GM12878 (cell line): Measurements from ENCODE around the gene MTMR1. TPM values are rescaled to one million over a fixed set of nuclear protein-coding genes. Genes with fewer than 3 reads are reported as not detected.

Experiments used
- ATAC-seq: fragments of 200-7000 bp; cut with Tn5 transposase; 3 replicates; pipeline ENCODE4 v1.9.1; 2020; ENCODE audit warnings: mild to moderate bottlenecking, moderate library complexity
- BruUV-seq: library from RNA; stranded (reverse); fragments of 400-500 nt; replicated peaks from 2 replicates; lab custom pipeline; 2021; lab: Mats Ljungman, UMichigan
- CTCF ChIA-PET: fragments of 300-600 bp; sonication (Branson Sonifier 250); formaldehyde crosslinking; extraction: SDS; loops from one replicate; lab custom pipeline; 2021; ENCODE audit warnings: inconsistent platforms; lab: Yijun Ruan, JAX
- POLR2A ChIA-PET: fragments of 350-600 bp; formaldehyde crosslinking; extraction: SDS; loops from one replicate; lab custom pipeline; 2021; ENCODE audit warnings: inconsistent platforms; lab: Charles Lee
- RAD21 ChIA-PET: fragments of 300-600 bp; sonication (Branson Sonifier 250); formaldehyde crosslinking; loops from one replicate; lab custom pipeline; 2023; ENCODE audit warnings: antibody characterized with exemption; ENCODE audit not compliant: unreplicated experiment; lab: Charles Lee
- SMC1A ChIA-PET: fragments of 300-600 bp; sonication (Branson Sonifier 250); formaldehyde crosslinking; loops from one replicate; lab custom pipeline; 2023; ENCODE audit not compliant: unreplicated experiment, uncharacterized antibody; lab: Charles Lee
- DNase-seq: peaks from one replicate; pipeline ENCODE4 v3.0.0-alpha.2; 2011; ENCODE audit warnings: low read depth, low spot score
- FAIRE-seq: peaks from 3 replicates; lab custom pipeline; 2011; peaks lifted over from hg19 to GRCh38; lab: Jason Lieb, UNC
- H2AFZ ChIP-seq: 2 replicates; pipeline ENCODE4 v1.6.0; 2011; ENCODE audit warnings: low read depth, low read length, control low read depth; ENCODE audit not compliant: control insufficient read depth
- H3K27ac ChIP-seq: 2 replicates; pipeline ENCODE4 v1.5.1; 2011; ENCODE audit warnings: control low read depth; ENCODE audit not compliant: control insufficient read depth, insufficient read depth
- H3K27me3 ChIP-seq, 2 experiments: replicated peaks in 1 of 2; 2 replicates each; pipeline versions ENCODE4 v1.6.0 to v1.6.1; 2011; ENCODE audit warnings: low read length in 1 of 2; ENCODE audit not compliant: control insufficient read depth in 2 of 2, insufficient read depth in 2 of 2
- H3K36me3 ChIP-seq, 2 experiments: 2 replicates each; pipeline ENCODE4 v1.5.1; 2011; ENCODE audit warnings: low read length in 1 of 2; ENCODE audit not compliant: control insufficient read depth in 2 of 2, insufficient read depth in 2 of 2
- H3K4me1 ChIP-seq: 2 replicates; pipeline ENCODE4 v1.6.1; 2011; ENCODE audit warnings: mild to moderate bottlenecking, low read length, moderate library complexity, mixed read lengths; ENCODE audit not compliant: control insufficient read depth, insufficient read depth
- H3K4me2 ChIP-seq: 2 replicates; pipeline ENCODE4 v1.6.0; 2011; ENCODE audit warnings: control low read depth; ENCODE audit not compliant: control insufficient read depth, insufficient read depth
- H3K4me3 ChIP-seq: fragments of 200-600 bp; sonication (generic); 2 replicates; pipeline ENCODE4 v1.5.1; 2016
- H3K79me2 ChIP-seq: 2 replicates; pipeline ENCODE4 v1.6.0; 2011; ENCODE audit warnings: low read length; ENCODE audit not compliant: control insufficient read depth, insufficient read depth
- H3K9ac ChIP-seq: 2 replicates; pipeline ENCODE4 v1.8.0; 2011; ENCODE audit warnings: low read length, control low read depth, mixed read lengths; ENCODE audit not compliant: control insufficient read depth, insufficient read depth
- H3K9me3 ChIP-seq: replicated peaks from 3 replicates; pipeline ENCODE4 v1.5.1; 2011; ENCODE audit warnings: mild to moderate bottlenecking, low read length; ENCODE audit not compliant: control insufficient read depth, insufficient read depth
- H4K20me1 ChIP-seq: 2 replicates; pipeline ENCODE4 v1.6.0; 2011; ENCODE audit not compliant: control insufficient read depth, insufficient read depth
- CBX3 ChIP-seq: fragments of 200-600 bp; sonication (generic); IDR thresholded peaks from 2 replicates; pipeline ENCODE4 v1.6.1; 2016; ENCODE audit warnings: low read depth, borderline replicate concordance
- HDGF ChIP-seq: fragments of 450-650 bp; IDR thresholded peaks from 2 replicates; pipeline ENCODE4 v1.6.1; 2016; ENCODE audit warnings: antibody characterized with exemption
- MTA2 ChIP-seq: fragments of 450-650 bp; IDR thresholded peaks from 2 replicates; pipeline ENCODE4 v1.6.1; 2016; ENCODE audit warnings: low read depth, mild to moderate bottlenecking, moderate library complexity
- MTA3 ChIP-seq: IDR thresholded peaks from 2 replicates; pipeline ENCODE4 v1.6.1; 2012; ENCODE audit warnings: low read length, inconsistent platforms, borderline replicate concordance
- NRF1 ChIP-seq: conservative IDR thresholded peaks from 2 replicates; pipeline ENCODE4 v1.6.1; 2011; ENCODE audit warnings: mild to moderate bottlenecking, low read depth, low read length, improper control_type of control experiment
- POU2F2 ChIP-seq: IDR thresholded peaks from 3 replicates; pipeline ENCODE4 v1.6.1; 2011; ENCODE audit warnings: low read depth, mild to moderate bottlenecking, low read length, borderline replicate concordance
- RFX5 ChIP-seq: IDR thresholded peaks from 2 replicates; pipeline ENCODE4 v1.6.1; 2011; ENCODE audit warnings: low read depth, low read length, improper control_type of control experiment
- SMAD1 ChIP-seq: fragments of 450-650 bp; IDR thresholded peaks from 2 replicates; pipeline ENCODE4 v1.6.1; 2018; ENCODE audit warnings: mild to moderate bottlenecking, low read depth; ENCODE audit not compliant: partially characterized antibody
- SREBF2 ChIP-seq: IDR thresholded peaks from 2 replicates; pipeline ENCODE4 v1.6.1; 2012; ENCODE audit warnings: mild to moderate bottlenecking, low read length
- ZNF384 ChIP-seq: IDR thresholded peaks from 2 replicates; pipeline ENCODE4 v1.6.1; 2012; ENCODE audit warnings: low read depth, mild to moderate bottlenecking, low read length, improper control_type of control experiment, borderline replicate concordance
- WGBS: methylation state at CpG from one replicate; pipeline ENCODE4 v1.1.6; 2016; ENCODE audit warnings: low lambda C conversion rate; ENCODE audit not compliant: insufficient replicate concordance, insufficient coverage; ENCODE audit errors: missing lambda C conversion rate; 5-methylcytosine and 5-hydroxymethylcytosine counted together
- in situ Hi-C: fragments of 300-500 bp; cut with MboI; formaldehyde crosslinking; loops from 9 replicates; pipeline ENCODE4 v1.14.3; 2018; ENCODE audit warnings: mixed read lengths
- intact Hi-C: fragments of 100-400 bp; cut with micrococcal nuclease; formaldehyde crosslinking; loops from one replicate; pipeline ENCODE4 v1.14.2; 2022; ENCODE audit not compliant: unreplicated experiment
- polyA plus RNA-seq, 11 experiments: library from polyadenylated mRNA; depleted of rRNA in 4 of 11; unstranded in 6 of 11; stranded (reverse) in 5 of 11; fragments of >200 nt; fragmentation: Nextera tagmentation in 4 of 11; fragmentation: Illumina TruSeq in 1 of 11; extraction: Ambion mirVana in 4 of 11; extraction: Trizol in 1 of 11; gene quantifications; 1 replicate in 1 of 11; 2 replicates in 10 of 11; pipeline versions ENCODE4 v1.2.1 to v1.2.3, GENCODE V29; 2011 to 2016; ENCODE audit warnings: inconsistent platforms in 2 of 11, missing spikeins in 2 of 11, low read depth in 1 of 11
- total RNA-seq, 4 experiments: library from RNA; depleted of rRNA in 3 of 4; stranded (reverse); fragments of >200 nt in 3 of 4; fragmentation: Illumina TruSeq in 1 of 4; extraction: Trizol in 1 of 4; gene quantifications; 2 replicates each; pipeline versions ENCODE4 v1.2.1 to v1.2.3, GENCODE V29; 2013 to 2021
- TF ChIP-seq, protein P1 (sequence below): fragments of 450-650 bp; IDR thresholded peaks from 2 replicates; pipeline ENCODE4 v1.6.1; 2017; ENCODE audit warnings: antibody characterized with exemption, mild to moderate bottlenecking, moderate library complexity
- TF ChIP-seq, protein P2 (sequence below): IDR thresholded peaks from 2 replicates; pipeline ENCODE4 v1.6.1; 2012; ENCODE audit warnings: improper control_type of control experiment, low read depth, low read length; ENCODE audit not compliant: insufficient replicate concordance
- TF ChIP-seq, protein P3 (sequence below): IDR thresholded peaks from 2 replicates; pipeline ENCODE4 v1.6.1; 2011; ENCODE audit warnings: low read depth, low read length, improper control_type of control experiment, borderline replicate concordance
- TF ChIP-seq, protein P4 (sequence below): IDR thresholded peaks from 2 replicates; pipeline ENCODE4 v1.6.1; 2012; ENCODE audit warnings: low read depth, low read length, improper control_type of control experiment

Gene MTMR1
- total and polyA plus RNA-seq, 10 of the 15 experiments (the other 5 are each of a cell fraction or from before 2014, with no cell fraction given) = 1.2 to 32.2 (median 22.9) TPM

DNA sequence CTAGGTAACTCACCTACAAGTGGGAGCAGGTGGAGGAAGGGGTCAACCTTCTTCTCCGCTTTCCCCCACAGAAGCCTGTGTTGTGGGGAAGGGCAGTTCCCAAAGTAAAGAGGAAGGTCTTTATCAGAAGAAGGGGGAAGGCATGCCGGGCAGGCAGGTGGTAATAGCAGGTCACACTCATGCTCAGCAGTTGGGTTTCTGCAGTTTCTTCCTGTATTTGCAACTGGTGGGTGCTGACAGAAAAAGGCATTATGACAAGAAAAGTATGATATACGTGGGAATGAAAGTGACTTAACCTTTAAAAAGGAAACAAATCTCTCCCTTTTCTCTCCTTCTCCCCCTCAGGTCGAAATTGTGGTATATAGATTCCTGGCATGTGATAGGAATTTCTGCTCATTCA, 3.7 kb downstream of the MTMR1 start:
- H3K9me3 ChIP-seq = no peaks in the 10 kb centered on the region
- no peak overlapping the region for H2AFZ ChIP-seq
- H3K9ac ChIP-seq = no peak overlapping the region
- intact Hi-C loops (loop anchor here (5.0 kb wide), 1 partner anchor 125 kb away; no protein-coding TSS in a partner anchor), in situ Hi-C loops (loop anchor here (25.0 kb wide), 1 partner anchor 1185 kb away; the partner anchor contains the start of gene IDS)
- ATAC-seq (peak; percentile 13; the same call in 2 of the 3 replicates), DNase-seq (no peak), FAIRE-seq (no peak)
- H3K79me2 ChIP-seq = peaks cover 41% of the 10 kb centered on the region
- no peaks in the 10 kb centered on the region for H4K20me1 ChIP-seq
- H3K4me3 ChIP-seq = peak overlapping the region; percentile 34; the same call in 1 of the 2 replicates
- CTCF ChIA-PET = interaction anchor here (0.8 to 12.8 kb wide), 5 partner anchors 13 to 66 kb away, joined by 3 to 106 read pairs (median 12); no protein-coding TSS in a partner anchor
- H3K27ac ChIP-seq = peak overlapping the region; percentile 33
- H3K27me3 ChIP-seq = no peaks in the 10 kb centered on the region
- WGBS = 16% methylated on average over 4 of the region's 4 CpGs
- H3K4me1 ChIP-seq = peaks cover 12% of the 10 kb centered on the region
- POLR2A ChIA-PET = interaction anchor here (1.3 kb wide), 1 partner anchor 9 kb away, joined by 3 read pairs; no protein-coding TSS in a partner anchor
- no TSS peak for BruUV-seq
- RAD21 ChIA-PET = interaction anchor here (0.8 kb wide), 2 partner anchors 15 to 19 kb away, joined by 4 read pairs; no protein-coding TSS in a partner anchor
- no peaks in the 10 kb centered on the region for H3K36me3 ChIP-seq
- SMC1A ChIA-PET = interaction anchor here (0.9 to 1.1 kb wide), 3 partner anchors 10 to 19 kb away, joined by 3 read pairs; no protein-coding TSS in a partner anchor
- H3K4me2 ChIP-seq = peak overlapping the region; percentile 38; the same call in 1 of the 2 replicates
- TF ChIP-seq POU2F2 (no peak), ZNF384 (no peak), SMAD1 (no peak), HDGF (no peak), CBX3 (no peak), SREBF2 (no peak), NRF1 (no peak), MTA3 (no peak), MTA2 (no peak), RFX5 (no peak)
- TF ChIP-seq, protein P1, sequence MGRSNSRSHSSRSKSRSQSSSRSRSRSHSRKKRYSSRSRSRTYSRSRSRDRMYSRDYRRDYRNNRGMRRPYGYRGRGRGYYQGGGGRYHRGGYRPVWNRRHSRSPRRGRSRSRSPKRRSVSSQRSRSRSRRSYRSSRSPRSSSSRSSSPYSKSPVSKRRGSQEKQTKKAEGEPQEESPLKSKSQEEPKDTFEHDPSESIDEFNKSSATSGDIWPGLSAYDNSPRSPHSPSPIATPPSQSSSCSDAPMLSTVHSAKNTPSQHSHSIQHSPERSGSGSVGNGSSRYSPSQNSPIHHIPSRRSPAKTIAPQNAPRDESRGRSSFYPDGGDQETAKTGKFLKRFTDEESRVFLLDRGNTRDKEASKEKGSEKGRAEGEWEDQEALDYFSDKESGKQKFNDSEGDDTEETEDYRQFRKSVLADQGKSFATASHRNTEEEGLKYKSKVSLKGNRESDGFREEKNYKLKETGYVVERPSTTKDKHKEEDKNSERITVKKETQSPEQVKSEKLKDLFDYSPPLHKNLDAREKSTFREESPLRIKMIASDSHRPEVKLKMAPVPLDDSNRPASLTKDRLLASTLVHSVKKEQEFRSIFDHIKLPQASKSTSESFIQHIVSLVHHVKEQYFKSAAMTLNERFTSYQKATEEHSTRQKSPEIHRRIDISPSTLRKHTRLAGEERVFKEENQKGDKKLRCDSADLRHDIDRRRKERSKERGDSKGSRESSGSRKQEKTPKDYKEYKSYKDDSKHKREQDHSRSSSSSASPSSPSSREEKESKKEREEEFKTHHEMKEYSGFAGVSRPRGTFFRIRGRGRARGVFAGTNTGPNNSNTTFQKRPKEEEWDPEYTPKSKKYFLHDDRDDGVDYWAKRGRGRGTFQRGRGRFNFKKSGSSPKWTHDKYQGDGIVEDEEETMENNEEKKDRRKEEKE = no peak
- TF ChIP-seq, protein P2, sequence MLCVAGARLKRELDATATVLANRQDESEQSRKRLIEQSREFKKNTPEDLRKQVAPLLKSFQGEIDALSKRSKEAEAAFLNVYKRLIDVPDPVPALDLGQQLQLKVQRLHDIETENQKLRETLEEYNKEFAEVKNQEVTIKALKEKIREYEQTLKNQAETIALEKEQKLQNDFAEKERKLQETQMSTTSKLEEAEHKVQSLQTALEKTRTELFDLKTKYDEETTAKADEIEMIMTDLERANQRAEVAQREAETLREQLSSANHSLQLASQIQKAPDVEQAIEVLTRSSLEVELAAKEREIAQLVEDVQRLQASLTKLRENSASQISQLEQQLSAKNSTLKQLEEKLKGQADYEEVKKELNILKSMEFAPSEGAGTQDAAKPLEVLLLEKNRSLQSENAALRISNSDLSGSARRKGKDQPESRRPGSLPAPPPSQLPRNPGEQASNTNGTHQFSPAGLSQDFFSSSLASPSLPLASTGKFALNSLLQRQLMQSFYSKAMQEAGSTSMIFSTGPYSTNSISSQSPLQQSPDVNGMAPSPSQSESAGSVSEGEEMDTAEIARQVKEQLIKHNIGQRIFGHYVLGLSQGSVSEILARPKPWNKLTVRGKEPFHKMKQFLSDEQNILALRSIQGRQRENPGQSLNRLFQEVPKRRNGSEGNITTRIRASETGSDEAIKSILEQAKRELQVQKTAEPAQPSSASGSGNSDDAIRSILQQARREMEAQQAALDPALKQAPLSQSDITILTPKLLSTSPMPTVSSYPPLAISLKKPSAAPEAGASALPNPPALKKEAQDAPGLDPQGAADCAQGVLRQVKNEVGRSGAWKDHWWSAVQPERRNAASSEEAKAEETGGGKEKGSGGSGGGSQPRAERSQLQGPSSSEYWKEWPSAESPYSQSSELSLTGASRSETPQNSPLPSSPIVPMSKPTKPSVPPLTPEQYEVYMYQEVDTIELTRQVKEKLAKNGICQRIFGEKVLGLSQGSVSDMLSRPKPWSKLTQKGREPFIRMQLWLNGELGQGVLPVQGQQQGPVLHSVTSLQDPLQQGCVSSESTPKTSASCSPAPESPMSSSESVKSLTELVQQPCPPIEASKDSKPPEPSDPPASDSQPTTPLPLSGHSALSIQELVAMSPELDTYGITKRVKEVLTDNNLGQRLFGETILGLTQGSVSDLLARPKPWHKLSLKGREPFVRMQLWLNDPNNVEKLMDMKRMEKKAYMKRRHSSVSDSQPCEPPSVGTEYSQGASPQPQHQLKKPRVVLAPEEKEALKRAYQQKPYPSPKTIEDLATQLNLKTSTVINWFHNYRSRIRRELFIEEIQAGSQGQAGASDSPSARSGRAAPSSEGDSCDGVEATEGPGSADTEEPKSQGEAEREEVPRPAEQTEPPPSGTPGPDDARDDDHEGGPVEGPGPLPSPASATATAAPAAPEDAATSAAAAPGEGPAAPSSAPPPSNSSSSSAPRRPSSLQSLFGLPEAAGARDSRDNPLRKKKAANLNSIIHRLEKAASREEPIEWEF = no peak
- TF ChIP-seq, protein P3, sequence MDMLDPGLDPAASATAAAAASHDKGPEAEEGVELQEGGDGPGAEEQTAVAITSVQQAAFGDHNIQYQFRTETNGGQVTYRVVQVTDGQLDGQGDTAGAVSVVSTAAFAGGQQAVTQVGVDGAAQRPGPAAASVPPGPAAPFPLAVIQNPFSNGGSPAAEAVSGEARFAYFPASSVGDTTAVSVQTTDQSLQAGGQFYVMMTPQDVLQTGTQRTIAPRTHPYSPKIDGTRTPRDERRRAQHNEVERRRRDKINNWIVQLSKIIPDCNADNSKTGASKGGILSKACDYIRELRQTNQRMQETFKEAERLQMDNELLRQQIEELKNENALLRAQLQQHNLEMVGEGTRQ = no peak
- TF ChIP-seq, protein P4, sequence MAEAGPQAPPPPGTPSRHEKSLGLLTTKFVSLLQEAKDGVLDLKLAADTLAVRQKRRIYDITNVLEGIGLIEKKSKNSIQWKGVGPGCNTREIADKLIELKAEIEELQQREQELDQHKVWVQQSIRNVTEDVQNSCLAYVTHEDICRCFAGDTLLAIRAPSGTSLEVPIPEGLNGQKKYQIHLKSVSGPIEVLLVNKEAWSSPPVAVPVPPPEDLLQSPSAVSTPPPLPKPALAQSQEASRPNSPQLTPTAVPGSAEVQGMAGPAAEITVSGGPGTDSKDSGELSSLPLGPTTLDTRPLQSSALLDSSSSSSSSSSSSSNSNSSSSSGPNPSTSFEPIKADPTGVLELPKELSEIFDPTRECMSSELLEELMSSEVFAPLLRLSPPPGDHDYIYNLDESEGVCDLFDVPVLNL = no peak
